GM12801 (cell line): ENCODE measurements around the gene NEGR1.

Experiments
- TF ChIP-seq, protein P1 (sequence below): IDR thresholded peaks from one replicate; pipeline ENCODE4 v1.5.1; 2011; ENCODE audit warnings: control low read depth; ENCODE audit not compliant: insufficient read length; ENCODE audit errors: extremely low read depth

Gene NEGR1

DNA sequence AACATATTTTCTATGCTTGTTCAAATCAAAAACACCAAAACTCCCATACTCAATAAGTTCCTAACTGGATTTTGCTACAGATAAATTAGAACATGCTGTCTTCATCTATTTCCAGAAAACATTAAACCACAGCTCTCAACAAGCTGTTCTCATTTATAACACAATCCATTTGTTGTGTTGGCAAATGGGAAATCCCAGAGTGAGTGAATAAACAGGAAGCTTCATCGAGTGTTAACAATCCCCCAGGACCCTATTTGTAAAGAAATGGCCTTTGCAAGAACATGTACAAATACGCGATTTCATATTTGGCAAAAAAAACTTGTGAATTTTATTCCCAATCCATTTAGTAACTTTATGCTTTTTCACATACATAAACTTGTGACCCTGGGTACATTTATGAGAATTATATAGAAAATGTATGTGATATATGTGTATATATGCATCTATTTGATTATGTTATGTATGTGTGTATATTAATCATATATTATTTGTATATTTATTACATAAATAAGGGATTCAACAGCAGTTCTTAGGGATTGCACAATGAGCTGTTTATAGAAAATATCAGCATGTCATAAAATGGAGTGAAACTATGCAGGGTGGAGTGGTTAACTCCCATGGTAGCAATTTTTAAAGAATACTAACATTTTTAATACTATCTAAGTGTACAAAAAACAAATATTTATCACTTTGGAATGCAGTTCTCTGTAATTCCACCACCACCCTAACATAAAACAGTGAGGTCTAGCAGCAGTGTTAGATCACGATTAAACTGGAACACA, 160.0 kb downstream of the NEGR1 start:
- TF ChIP-seq, protein P1, sequence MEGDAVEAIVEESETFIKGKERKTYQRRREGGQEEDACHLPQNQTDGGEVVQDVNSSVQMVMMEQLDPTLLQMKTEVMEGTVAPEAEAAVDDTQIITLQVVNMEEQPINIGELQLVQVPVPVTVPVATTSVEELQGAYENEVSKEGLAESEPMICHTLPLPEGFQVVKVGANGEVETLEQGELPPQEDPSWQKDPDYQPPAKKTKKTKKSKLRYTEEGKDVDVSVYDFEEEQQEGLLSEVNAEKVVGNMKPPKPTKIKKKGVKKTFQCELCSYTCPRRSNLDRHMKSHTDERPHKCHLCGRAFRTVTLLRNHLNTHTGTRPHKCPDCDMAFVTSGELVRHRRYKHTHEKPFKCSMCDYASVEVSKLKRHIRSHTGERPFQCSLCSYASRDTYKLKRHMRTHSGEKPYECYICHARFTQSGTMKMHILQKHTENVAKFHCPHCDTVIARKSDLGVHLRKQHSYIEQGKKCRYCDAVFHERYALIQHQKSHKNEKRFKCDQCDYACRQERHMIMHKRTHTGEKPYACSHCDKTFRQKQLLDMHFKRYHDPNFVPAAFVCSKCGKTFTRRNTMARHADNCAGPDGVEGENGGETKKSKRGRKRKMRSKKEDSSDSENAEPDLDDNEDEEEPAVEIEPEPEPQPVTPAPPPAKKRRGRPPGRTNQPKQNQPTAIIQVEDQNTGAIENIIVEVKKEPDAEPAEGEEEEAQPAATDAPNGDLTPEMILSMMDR = no peak

- TF ChIP-seq, protein P1 = no peak
These were observed 162.8 kb downstream of the NEGR1 start for GRCh38 chr1:72119491-72119890.

DNA sequence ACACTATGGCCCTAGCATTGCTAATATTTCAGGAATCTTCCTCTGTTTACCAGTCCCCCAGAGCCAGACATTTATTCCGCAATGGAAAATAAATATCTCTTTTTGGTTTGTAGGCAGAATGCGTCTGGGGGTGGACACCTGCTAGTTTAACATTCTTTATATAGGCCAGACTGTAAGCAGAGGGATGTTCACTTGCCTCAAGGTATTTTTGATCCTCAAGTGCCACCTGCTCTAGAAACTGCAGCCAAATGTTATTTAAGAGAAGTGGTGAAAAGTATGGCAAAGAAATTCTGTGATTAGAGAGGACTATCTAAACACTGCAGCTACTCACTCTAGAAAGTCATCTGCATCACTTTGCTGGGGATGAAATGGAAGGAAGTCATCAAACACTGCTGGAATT, 164.7 kb downstream of the NEGR1 start:
- TF ChIP-seq, protein P1 = no peak

DNA sequence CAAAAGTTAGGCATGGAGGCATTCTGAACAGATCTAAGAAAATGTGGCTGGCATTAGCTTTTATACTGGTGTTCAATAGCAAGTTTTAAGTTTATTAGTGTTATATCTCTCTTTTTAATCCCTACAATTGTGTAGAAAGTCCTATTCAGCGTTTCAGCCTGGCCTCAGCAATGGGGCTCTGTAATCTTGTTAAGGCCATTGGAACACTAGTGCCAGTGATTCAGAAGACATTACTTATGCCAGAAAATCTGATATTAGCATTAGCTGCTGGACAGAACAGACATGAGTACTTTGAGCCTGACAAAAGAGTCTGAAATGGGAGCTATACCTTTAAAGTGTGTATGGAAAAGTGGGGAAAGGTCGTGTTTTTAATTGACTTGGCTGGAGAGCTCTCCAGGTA, 167.0 kb downstream of the NEGR1 start:
- TF ChIP-seq, protein P1 = no peak

- TF ChIP-seq, protein P1 = no peak
These were observed 170.7 kb downstream of the NEGR1 start for GRCh38 chr1:72111662-72112061.

DNA sequence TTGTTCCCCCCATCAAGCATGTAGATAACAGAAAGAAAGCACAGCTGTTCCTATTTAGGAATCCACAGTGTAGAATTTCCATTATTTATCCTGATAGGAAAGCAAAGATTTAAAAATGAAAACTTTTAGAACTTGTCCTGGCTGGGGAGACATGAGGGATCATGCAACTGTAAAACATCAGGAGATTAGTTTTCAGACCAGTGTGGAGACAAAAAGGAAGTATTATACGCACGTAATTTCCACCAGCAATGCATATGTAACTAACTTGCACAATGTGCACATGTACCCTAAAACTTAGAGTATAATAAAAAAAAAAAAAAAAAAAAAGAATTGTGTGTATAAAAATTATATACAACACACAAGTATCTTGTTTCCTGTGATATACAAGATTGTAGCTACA, 172.4 kb downstream of the NEGR1 start:
- TF ChIP-seq, protein P1 = no peak

- TF ChIP-seq, protein P1 = no peak
These were observed 177.1 kb downstream of the NEGR1 start for GRCh38 chr1:72105201-72105600.
